IPS-18a (cell line): Measurements from ENCODE around the gene ETS1.
A peak's percentile ranks its signal among the peaks of the same experiment; 100 is the strongest.

Experiments
- H3K27ac ChIP-seq: one replicate; pipeline ENCODE4 v1.5.1; 2013; ENCODE audit warnings: low read length
- H3K27me3 ChIP-seq: one replicate; pipeline ENCODE4 v1.6.1; 2013; ENCODE audit warnings: mild to moderate bottlenecking, low read length; ENCODE audit not compliant: control insufficient read depth, insufficient read depth
- H3K36me3 ChIP-seq: one replicate; pipeline ENCODE4 v1.6.1; 2013; ENCODE audit warnings: low read depth, low read length; ENCODE audit not compliant: control insufficient read depth
- H3K4me1 ChIP-seq: one replicate; pipeline ENCODE4 v1.6.1; 2013; ENCODE audit warnings: low read depth, low read length; ENCODE audit not compliant: control insufficient read depth
- H3K4me3 ChIP-seq: one replicate; pipeline ENCODE4 v1.5.1; 2013; ENCODE audit warnings: low read length
- H3K9ac ChIP-seq: one replicate; pipeline ENCODE4 v1.6.1; 2013; ENCODE audit warnings: mild to moderate bottlenecking, low read length, moderate library complexity
- H3K9me3 ChIP-seq: one replicate; pipeline ENCODE4 v1.6.1; 2013; ENCODE audit warnings: low read depth, low read length; ENCODE audit not compliant: control insufficient read depth

The ETS1 gene

GRCh38 chr11:128603003-128603696 lies 15.8 kb upstream of the ETS1 start:
- Histone ChIP-seq H3K4me1 (peaks cover 12% of the 10 kb centered on the region), H3K27ac (no peak overlapping the region), H3K9me3 (no peaks in the 10 kb centered on the region), H3K9ac (no peak overlapping the region), H3K4me3 (no peak overlapping the region), H3K27me3 (no peaks in the 10 kb centered on the region), H3K36me3 (no peaks in the 10 kb centered on the region)

- H3K4me1 ChIP-seq, result peaks cover 16% of the 10 kb centered on the region
- H3K4me3 ChIP-seq, result no peak overlapping the region
- no peak overlapping the region for H3K9ac ChIP-seq
- H3K27me3 ChIP-seq, result peaks cover 4% of the 10 kb centered on the region
- no peaks in the 10 kb centered on the region for H3K9me3 ChIP-seq
- no peak overlapping the region for H3K27ac ChIP-seq
- H3K36me3 ChIP-seq, result no peaks in the 10 kb centered on the region
Observed at GRCh38 chr11:128599729-128600128, 12.4 kb upstream of the ETS1 start.

GRCh38 chr11:128598506-128599150 lies 11.3 kb upstream of the ETS1 start:
- Histone ChIP-seq H3K4me1 (peaks cover 20% of the 10 kb centered on the region), H3K36me3 (no peaks in the 10 kb centered on the region), H3K9ac (no peak overlapping the region), H3K9me3 (no peaks in the 10 kb centered on the region), H3K27me3 (peaks cover 4% of the 10 kb centered on the region), H3K4me3 (no peak overlapping the region), H3K27ac (no peak overlapping the region)

- Histone ChIP-seq H3K4me1 (peaks cover 25% of the 10 kb centered on the region), H3K27me3 (peaks cover 4% of the 10 kb centered on the region), H3K36me3 (no peaks in the 10 kb centered on the region), H3K4me3 (no peak overlapping the region), H3K27ac (no peak overlapping the region), H3K9ac (no peak overlapping the region), H3K9me3 (no peaks in the 10 kb centered on the region)
Observed at GRCh38 chr11:128598096-128598495, 10.7 kb upstream of the ETS1 start.

- no peak overlapping the region for H3K4me3 ChIP-seq
- no peak overlapping the region for H3K27ac ChIP-seq
- H3K9me3 ChIP-seq, result no peaks in the 10 kb centered on the region
- H3K9ac ChIP-seq, result no peak overlapping the region
- peaks cover 34% of the 10 kb centered on the region for H3K4me1 ChIP-seq
- no peaks in the 10 kb centered on the region for H3K36me3 ChIP-seq
- H3K27me3 ChIP-seq, result peaks cover 4% of the 10 kb centered on the region
Observed at GRCh38 chr11:128597209-128597608, 9.9 kb upstream of the ETS1 start.

GRCh38 chr11:128596250-128596649 lies 8.9 kb upstream of the ETS1 start:
- no peaks in the 10 kb centered on the region for H3K9me3 ChIP-seq
- H3K36me3 ChIP-seq, result no peaks in the 10 kb centered on the region
- H3K4me1 ChIP-seq, result peaks cover 34% of the 10 kb centered on the region
- peaks cover 9% of the 10 kb centered on the region for H3K27me3 ChIP-seq
- H3K9ac ChIP-seq, result no peak overlapping the region
- no peak overlapping the region for H3K27ac ChIP-seq
- no peak overlapping the region for H3K4me3 ChIP-seq

- H3K27me3 ChIP-seq, result peaks cover 11% of the 10 kb centered on the region
- H3K9me3 ChIP-seq, result no peaks in the 10 kb centered on the region
- H3K36me3 ChIP-seq, result no peaks in the 10 kb centered on the region
- peaks cover 34% of the 10 kb centered on the region for H3K4me1 ChIP-seq
- no peak overlapping the region for H3K4me3 ChIP-seq
- H3K9ac ChIP-seq, result no peak overlapping the region
- no peak overlapping the region for H3K27ac ChIP-seq
Observed at GRCh38 chr11:128595775-128596174, 8.4 kb upstream of the ETS1 start.

- Histone ChIP-seq H3K9me3 (no peaks in the 10 kb centered on the region), H3K27me3 (peaks cover 11% of the 10 kb centered on the region), H3K36me3 (no peaks in the 10 kb centered on the region), H3K4me1 (peaks cover 34% of the 10 kb centered on the region), H3K9ac (no peak overlapping the region), H3K4me3 (no peak overlapping the region), H3K27ac (no peak overlapping the region)
Observed at GRCh38 chr11:128595221-128595620, 7.9 kb upstream of the ETS1 start.

GRCh38 chr11:128594226-128594625 lies 6.9 kb upstream of the ETS1 start:
- Histone ChIP-seq H3K36me3 (no peaks in the 10 kb centered on the region), H3K4me3 (no peak overlapping the region), H3K27ac (no peak overlapping the region), H3K9me3 (no peaks in the 10 kb centered on the region), H3K27me3 (peaks cover 11% of the 10 kb centered on the region), H3K4me1 (peaks cover 34% of the 10 kb centered on the region), H3K9ac (no peak overlapping the region)

- H3K27me3 ChIP-seq, result peaks cover 11% of the 10 kb centered on the region
Observed at GRCh38 chr11:128593281-128593680, 5.9 kb upstream of the ETS1 start.

GRCh38 chr11:128592454-128592853 lies 5.1 kb upstream of the ETS1 start:
- peaks cover 29% of the 10 kb centered on the region for H3K4me1 ChIP-seq
- H3K9me3 ChIP-seq, result no peaks in the 10 kb centered on the region
- H3K27me3 ChIP-seq, result peaks cover 11% of the 10 kb centered on the region
- no peak overlapping the region for H3K27ac ChIP-seq
- H3K4me3 ChIP-seq, result no peak overlapping the region
- H3K36me3 ChIP-seq, result no peaks in the 10 kb centered on the region
- H3K9ac ChIP-seq, result no peak overlapping the region

More at GRCh38 chr11:128593281-128593680, 5.9 kb upstream of the ETS1 start:
- Histone ChIP-seq H3K36me3 (no peaks in the 10 kb centered on the region), H3K9me3 (no peaks in the 10 kb centered on the region), H3K27ac (no peak overlapping the region), H3K4me1 (peaks cover 28% of the 10 kb centered on the region), H3K4me3 (peak overlapping the region; percentile 15), H3K9ac (no peak overlapping the region)

- peaks cover 27% of the 10 kb centered on the region for H3K27me3 ChIP-seq
- no peak overlapping the region for H3K9ac ChIP-seq
- no peak overlapping the region for H3K27ac ChIP-seq
- H3K36me3 ChIP-seq, result no peaks in the 10 kb centered on the region
- no peaks in the 10 kb centered on the region for H3K9me3 ChIP-seq
- peaks cover 41% of the 10 kb centered on the region for H3K4me1 ChIP-seq
- H3K4me3 ChIP-seq, result no peak overlapping the region
Observed at GRCh38 chr11:128590587-128590986, 3.2 kb upstream of the ETS1 start.
